GM21576 (cell line): Measurements from ENCODE around the gene EXOG.

Experiments
- ATAC-seq: cut with Tn5 transposase; IDR thresholded peaks from one replicate; pipeline ENCODE4 v1.9.1; 2021; ENCODE audit warnings: mild to moderate bottlenecking, moderate library complexity; ENCODE audit not compliant: unreplicated experiment

Gene EXOG, protein sequence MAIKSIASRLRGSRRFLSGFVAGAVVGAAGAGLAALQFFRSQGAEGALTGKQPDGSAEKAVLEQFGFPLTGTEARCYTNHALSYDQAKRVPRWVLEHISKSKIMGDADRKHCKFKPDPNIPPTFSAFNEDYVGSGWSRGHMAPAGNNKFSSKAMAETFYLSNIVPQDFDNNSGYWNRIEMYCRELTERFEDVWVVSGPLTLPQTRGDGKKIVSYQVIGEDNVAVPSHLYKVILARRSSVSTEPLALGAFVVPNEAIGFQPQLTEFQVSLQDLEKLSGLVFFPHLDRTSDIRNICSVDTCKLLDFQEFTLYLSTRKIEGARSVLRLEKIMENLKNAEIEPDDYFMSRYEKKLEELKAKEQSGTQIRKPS

DNA sequence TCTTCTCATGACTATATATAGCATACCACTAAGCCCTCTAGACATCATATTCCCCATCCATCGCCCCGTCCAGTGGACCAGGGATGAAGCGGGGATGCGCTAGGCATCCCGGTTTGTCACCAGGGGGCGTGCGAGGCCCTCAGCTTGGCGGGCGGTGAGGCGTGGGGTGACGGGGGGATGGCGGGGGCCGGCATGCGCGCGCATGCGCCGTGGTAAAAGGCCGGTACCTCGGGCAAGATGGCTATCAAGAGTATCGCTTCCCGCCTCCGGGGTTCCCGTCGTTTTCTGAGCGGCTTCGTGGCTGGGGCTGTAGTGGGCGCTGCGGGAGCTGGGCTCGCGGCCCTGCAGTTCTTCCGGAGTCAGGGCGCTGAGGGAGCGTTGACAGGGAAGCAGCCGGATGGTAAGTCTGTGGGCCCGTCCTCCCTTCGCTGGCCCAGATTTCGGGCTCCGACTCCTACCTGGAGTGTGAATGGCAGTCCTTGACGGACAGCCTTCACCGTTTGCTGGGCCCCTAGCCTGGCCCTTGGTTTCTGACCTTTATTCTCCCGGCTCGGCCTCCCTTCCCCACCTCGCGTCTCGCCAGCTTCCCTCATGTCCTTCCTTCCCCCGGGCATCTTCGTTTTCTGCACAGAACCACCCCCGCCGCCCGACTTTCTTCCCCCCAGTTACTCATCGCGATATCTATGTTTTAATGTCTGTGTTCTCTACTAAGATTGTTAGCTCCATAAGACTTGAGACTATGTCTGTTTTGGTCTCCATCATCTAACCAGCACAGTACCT, at the start of gene EXOG:
Gene EXOG, plus strand, starts transcription at position 210 of the 780 bp plus-strand sequence. Its CDS starts 28 bp downstream, at position 238.
- peak; percentile 89 for ATAC-seq

DNA sequence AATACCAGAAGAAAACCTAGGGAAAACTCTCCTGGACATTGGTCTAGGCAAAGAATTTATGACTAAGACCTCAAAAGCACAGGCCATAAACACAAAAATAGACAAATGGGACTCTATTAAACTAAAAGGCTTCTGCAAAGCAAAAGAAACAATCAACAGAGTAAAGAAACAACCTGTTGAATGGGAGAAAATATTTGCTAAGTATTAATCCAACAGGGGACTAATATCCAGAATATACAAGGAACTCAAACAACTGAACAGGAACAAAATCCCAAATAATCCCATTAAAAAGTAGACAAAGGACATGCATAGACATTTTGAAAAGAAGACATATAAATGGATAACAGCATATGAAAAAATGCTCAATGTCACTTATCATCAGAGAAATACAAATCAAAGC, 49.3 kb upstream of the EXOG start:
- ATAC-seq, result no peak

DNA sequence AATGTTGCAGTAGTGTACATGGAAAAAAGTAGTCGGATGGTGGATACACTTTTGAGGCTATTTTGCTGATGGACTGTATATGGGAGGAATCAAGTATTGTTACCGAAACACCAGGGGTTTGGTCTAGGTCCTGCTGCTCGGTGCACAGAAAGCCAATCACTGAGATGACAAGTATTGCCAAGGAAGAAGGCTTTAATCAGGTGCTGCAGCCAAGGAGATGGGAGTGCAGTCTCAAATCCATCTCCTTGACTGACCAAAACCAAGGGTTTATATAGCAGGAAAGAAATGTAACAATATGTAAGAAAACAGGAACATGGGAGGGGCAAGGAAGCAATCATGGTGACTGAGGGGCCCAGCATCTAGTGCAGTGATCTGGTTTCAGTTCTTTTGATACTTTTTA, 45.3 kb upstream of the EXOG start:
- no peak for ATAC-seq

DNA sequence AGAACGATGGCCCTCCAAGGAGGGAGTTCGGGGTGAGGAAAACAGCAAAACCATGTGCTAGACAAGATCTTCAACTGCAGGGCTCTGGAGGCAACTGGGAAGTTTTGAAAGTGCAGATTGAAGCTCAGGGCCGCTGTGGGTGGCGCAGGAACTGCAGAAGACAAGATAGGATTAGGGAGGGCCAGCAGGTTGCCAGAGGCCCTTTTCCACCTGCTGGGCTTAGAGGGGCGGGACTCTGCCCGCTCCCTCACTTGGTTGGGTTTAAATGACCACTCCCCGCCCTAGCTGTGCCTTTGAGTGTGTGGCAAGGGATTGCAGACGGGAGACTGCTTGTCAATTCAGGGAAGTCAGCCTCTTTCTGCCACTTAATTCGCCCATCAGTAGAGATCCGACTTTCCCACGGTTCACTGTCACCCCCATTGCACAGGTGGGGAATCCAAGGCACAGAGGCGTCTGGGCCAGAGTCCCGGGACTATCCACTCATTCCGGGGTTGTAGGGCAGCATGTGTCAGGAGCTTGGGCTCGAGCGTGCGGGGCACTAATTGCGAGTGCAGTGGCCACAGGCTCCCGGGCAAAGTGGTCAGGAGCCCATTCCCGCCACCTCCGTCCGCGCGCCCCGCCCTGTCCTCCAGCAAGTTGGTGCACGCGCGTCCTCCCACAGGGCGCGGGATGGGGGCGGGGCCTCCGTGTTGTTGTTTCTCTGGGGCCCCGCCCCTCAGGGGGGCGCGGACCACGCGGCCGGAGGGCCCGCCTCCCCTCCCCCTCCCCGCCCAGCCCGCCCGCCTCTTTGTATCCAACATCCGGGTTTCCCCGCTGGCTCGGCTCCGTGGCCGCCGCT, 42.8 kb upstream of the EXOG start, which contains the start of gene ACVR2B:
Gene ACVR2B, plus strand, starts transcription at position 816 of the 838 bp plus-strand sequence. CDS start 433 bp downstream, outside the sequence.
- peak; percentile 40 for ATAC-seq

DNA sequence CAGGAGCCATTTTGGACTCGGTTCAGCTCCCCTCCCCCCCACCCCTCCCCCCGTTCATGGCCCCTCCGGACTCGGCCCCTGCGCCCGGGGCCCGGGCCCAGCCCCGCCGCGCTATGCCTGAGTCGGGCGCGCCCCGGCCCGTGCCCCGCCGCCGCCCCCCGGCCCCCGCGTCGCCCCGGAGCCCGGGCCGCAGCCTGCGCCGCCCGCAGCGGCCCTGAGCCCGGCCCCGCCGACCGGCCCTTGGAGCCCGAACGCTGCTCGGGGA, 42.3 kb upstream of the EXOG start:
- no peak for ATAC-seq

DNA sequence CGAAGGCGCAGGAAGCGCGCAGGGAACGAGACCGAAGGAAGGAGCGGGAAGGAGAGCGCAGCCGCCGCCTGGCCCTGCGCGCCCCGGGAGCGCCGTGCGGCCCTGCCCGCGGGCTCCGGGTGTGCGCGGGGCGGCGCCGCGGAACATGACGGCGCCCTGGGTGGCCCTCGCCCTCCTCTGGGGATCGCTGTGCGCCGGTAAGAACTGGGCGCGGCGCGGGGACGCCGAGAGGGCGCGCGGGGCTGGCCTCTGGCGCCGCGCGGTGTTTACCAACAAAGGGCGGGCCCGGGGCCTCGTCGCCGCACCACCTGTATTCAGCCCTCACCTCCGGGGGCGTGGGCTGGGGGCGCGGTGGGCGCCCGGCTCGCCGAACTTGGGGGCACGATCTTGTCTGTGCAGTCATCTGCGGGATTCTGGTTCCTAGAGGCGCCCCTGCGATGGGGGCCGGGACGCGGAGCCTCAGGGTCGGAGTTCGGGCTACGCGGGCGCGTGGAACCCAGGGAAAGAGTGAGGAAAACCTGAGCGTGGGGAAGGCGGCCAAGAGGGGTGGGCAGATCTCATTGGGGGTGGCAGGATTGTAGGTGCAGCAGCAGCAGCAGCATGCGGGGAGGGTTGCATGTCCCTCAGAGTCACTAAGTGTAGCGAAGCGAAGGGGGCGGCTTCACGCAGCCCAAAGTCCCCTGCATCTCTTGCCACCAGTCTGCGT, 41.8 kb upstream of the EXOG start:
- peak; percentile 23 for ATAC-seq

DNA sequence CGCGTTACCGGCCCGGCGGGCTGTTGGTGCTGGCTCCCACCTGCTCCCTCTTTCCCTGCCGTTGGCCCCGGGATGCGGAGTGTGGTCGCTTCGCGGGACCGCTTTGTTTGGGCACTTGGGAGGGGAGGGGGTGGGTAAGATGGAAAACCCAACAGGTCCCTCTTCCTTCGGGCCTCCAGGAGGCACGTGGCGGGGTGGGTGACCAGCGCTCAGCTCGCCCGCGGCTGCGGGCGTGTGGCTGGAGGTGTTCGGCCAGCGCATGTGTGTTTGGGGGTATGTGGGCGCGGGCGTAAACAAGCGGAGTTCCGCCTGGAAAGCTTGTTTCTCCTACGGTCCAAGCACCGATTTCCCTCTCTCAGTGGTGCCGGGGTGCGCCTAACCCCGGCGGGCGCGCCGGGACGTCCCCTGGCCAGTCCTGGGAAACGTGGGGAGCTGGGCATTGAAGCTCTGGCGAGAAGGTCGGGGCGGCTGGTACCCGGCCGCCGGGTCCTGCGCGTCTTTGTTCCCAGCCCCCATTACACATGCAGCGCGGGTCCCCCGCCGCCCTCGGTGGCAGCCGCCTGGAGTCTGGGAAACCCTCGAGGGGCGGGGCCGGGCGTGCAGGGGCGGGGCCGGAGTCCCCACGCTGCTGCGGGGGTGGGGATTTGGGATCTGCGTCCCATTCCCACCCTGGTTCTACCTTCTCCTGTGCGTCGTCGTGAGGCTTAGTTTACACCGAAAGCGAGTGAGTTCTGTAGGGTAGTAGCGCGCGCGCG, 41.1 kb upstream of the EXOG start:
- ATAC-seq, result peak; percentile 37

DNA sequence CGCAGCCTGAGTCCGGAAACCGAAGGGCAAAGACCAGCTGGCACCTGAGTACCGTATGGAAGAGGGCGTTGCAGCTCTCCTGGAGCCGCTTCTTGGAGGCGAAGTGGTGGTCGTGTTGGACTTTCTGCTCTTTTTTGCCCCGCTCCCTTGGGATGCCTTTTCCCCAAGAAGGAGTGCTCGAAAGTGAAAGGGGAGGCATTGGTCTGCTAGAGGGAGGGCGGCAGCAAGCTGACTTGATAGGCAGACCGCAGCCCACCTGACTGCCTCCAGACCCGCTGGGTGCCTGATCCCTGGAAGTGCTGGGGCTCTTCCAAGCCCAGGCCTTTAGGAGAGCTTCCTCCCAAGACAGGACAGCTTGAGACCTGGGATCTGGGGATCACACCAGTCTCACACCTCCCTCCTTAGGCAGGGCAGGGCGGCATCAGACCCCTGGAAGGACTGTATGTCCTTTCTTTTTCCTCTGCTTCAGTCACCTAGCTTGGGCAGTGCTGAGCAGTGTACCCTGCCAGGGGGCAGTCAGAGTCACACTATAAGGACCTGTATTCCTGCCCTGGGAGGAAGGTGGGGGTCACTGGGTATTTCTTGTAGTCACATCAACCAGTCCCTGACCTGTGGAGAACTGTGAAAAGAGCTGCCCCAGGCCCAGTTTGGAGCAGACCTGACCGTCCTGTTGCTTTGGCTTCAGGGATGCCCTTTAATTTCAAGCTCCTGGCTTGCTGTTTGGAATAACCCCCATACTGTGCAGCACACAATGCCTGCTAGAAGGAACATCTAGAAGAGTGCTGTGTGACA, 40.3 kb upstream of the EXOG start:
- peak; percentile 12 for ATAC-seq

DNA sequence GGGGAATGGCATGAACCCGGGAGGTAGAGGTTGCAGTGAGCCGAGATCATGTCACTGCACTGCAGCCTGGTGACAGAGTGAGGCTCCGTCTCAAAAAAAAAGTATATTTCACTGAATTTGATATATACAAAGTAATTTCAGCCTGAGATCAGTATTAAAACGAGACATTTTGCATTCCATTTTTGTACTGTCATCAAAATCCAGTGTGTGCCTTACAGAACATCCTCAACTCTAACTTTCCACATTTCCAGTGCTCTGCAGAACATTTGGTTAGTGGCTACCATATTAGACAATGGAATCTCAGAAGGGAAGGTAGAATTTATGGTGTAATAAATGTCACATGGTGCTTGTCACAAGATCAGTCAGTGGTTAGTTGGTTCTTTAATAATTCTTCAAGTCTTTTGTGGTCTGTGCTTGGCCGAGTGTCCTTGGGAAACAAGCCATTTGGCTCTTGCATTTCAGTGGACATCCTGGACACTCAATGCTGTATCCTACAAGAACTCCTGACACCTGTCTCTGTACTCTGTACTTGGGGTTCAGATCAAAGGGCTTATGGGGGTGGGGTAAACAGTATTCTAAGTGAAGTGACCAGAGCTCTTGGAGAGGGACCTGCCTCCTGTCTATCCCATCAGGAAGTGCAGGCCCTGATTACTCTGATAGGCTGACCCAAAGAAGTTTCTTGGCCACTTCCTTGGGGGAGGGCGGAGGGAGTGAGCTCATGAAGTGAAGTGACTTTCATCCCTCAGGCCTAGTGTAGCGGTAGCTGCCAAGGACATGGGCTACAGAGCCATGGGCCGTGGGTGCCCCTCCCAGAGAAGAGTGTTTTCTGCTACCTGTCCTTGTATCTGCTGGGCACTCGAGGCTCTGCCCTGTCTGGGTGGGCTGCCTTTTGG, 38.8 kb upstream of the EXOG start:
- ATAC-seq, result no peak

DNA sequence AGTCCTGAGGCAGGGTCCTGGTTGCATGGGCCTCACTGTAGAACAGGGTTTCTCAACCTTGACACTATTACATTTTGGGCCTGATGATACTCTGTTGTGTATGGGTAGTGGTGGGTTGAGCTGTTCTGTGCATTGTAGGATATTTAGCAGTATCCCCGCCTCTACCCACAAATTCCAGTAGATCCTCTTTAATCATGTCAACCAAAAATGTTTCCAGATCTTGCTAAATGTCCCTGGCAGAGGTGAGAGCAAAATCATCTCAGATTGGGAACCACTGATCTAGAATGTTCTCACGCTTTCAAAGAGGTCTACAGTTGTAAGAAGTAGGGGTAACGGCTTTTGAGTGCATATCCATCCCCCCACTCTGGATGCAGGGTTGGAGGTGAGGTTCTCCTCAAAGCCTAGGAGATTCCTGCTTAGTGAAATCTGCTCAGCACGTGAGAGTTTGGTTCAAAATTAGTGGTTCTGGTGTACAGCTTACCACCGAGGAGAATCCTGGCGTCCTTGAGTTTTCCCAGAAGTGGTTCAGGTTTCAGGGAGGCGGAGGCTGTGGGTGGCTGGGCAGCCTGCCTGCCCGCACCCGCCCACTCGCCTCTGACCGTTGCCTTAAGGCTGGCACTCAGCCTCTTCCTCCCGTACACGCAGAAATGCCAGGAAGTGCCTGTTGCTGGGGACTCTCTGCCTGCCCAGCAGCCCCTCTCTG, 37.2 kb upstream of the EXOG start:
- ATAC-seq, result no peak

DNA sequence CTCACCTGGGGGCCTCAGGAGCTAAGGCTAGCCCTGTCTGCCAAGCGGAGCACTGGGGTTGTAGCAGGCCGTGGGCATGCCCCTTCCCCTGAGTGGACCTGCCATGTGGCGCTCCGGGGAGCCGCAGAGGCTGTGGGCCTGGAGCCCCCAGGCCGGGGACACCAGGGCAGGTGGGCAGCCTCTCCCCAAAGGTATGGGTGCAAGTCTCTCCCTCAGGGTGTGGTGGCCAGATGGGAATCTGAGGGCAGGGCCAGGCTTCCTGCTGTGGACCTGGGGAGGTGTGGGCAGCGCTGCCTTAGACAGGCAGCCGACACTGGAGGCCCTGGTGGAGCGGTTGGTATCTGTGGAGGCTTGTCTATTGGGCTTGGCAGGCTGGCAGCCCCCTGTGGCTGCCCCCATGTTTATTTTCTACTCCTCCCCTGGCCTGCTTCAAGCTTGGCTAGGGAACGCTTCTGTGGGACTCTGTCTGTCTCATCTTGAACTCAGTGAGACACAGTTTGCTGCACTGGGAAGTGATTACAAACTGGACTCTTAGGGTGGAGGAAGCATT, 36.6 kb upstream of the EXOG start:
- ATAC-seq, result no peak

DNA sequence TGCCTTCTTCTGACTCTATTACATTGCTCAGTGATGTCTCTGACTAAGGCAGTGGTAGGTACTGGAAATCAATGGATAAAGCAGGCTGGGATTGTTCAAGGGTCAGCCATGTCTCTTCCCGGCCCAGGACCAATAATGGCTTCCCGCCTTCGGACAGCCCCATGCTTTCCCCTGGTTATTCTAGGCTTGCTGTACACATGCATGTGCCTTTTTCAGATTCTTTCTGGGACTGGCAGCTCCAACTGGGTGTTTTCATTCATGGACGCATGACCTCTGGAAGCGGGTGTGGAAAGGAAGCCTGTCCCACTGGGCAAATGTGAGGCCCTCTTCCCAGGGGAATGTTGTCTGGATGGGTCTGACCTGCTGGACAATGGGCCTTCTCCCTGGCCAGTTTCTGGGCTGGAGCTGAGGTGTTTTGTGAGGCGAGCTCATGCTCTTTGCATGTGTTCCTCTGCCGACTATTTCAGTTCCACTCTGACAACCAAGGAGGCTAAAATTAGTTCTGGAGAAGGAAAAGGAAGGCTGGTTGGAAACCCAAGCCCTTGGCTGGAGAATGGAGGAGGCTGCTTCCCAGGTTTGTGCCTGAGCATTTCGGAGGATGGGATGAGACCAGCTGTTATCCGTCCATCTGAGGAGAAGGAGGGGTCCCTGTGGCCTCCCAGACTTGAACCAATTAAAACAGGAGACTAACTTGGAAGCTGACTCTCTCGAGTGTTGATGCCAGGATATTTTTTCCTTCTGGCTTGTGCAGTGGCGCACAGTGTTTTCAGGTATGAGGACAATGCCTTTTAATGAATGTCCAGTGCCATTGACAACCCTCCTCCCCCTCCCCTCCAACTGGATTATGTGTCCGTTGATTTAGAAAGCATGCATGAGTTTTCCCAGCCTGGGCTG, 35.5 kb upstream of the EXOG start:
- no peak for ATAC-seq

DNA sequence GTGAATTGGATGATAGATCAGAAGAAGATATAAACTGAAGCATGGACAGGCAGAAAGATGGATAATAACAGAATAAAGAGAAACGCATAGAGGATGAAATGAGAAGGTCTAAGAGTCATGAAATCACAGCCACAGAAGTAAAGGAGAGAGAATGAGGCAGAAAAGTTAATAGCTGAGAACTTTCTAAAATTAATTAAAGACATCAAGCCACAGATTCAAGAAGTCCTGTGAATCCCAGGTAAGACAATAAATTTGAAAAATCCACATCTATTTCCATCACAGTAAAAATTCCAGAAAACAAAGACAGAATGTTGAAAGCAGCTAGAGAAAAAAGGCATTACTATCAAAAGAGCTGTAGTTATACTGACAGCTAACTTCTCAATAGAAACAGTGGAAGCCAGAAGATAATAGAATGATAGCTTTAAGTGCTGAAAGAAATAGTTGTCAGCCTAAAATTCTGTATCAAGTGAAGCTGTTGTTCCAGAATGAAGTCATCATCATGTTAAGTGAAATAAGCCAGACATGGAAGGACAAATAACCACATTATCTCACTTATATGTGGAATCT, 30.5 kb upstream of the EXOG start:
- ATAC-seq, result no peak

DNA sequence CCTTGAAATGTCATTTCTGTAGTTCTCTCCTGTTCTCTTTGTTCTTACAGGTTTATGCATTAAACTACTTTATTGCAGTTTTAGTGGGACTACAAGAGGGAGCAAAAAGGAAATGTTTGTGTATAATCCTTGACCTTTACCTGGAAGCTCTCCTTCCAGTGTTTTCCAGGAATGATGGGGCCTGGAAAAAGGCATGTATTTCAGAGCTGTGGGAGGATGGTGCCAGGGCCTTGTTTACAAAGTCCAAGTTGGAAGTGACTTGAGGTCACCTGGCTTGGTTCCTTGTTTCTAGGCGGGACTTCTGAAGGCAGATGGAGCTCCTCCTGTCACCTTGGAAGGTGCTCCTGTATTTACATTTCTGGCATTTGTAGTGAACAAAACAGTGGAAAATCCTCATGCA, 27.4 kb upstream of the EXOG start:
- no peak for ATAC-seq

DNA sequence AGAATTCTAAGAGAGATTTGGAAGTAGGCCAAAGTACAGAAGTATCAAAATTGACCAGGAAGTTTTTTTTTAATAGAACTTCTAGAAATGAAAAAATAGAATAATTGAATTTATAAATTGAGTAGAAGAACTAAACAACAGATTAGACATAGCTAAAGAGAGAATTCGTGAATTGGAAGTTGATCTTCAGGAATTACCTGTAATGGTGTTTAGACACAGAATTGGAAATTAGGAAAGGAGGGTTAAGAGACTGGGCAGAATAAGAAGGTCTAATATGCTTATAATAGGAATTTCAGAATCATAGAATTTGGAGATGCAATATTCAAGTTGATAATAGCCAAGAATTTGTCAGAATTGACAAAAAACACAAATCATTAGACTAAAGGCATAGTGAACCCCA, 26.3 kb upstream of the EXOG start:
- ATAC-seq, result no peak

DNA sequence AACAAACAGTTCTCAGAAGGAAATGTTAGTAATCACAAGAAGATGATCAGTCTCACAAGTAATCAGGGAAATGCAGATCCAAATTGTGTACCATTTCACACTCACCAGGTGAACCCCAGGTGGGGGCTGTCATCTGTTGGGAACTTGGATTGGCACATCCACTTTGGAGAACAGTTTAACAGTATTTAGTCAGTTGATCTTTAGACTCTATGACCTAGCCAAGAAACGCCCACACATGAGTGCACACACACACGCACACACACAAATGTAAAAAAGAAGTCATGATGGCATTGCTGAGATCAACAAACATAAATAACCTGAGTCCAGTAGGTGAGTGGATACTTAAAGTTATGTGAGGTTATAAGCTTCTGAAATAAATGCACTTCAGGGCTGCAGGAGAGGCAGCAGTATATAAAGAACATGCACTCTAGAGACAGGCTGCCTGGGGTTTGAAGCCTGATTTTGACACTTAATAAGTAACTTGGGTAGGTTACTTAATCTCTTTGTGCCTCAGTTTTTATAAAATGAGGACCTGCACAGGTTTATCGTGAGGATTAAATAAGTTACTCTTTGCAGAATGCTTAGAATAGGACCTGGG, 24.8 kb upstream of the EXOG start:
- ATAC-seq, result no peak
